T-cell (primary cell): ENCODE measurements around the gene SCD5. TPM values are rescaled to one million over a fixed set of nuclear protein-coding genes. Genes with fewer than 3 reads are reported as not detected.

Source experiments
- ATAC-seq, 4 experiments: fragments of 200-7000 bp in 3 of 4; fragments of 150-1000 bp in 1 of 4; cut with Tn5 transposase; replicated peaks in 1 of 4; 1 replicate in 3 of 4; 2 replicates in 1 of 4; pipeline ENCODE4 v1.10.0; 2021; ENCODE audit warnings: moderate library complexity in 3 of 4, mild to moderate bottlenecking in 2 of 4, moderate number of reproducible peaks in 1 of 4
- CTCF ChIA-PET, 2 donors: fragments of 300-600 bp; sonication (Branson Sonifier 250); formaldehyde crosslinking; loops; one replicate each; lab custom pipeline; 2022; ENCODE audit warnings: antibody characterized with exemption in 2 of 2; lab: Charles Lee
- POLR2A ChIA-PET, 2 donors: fragments of 300-600 bp; sonication (Branson Sonifier 250); formaldehyde crosslinking; loops; one replicate each; lab custom pipeline; 2022; ENCODE audit warnings: antibody characterized with exemption in 2 of 2; lab: Charles Lee
- DNase-seq, 35 experiments: peaks; one replicate each; pipeline versions ENCODE4 v3.0.0 to v3.0.0-alpha.2; 2013 to 2023
- H3K27ac ChIP-seq: one replicate; pipeline ENCODE4 v1.5.1; 2013; ENCODE audit warnings: low read length
- H3K27me3 ChIP-seq, 2 experiments: replicated peaks in 1 of 2; 1 replicate in 1 of 2; 2 replicates in 1 of 2; pipeline versions ENCODE4 v1.6.1 to v1.7.0; 2013; ENCODE audit warnings: low read length in 1 of 2, mixed read lengths in 1 of 2; ENCODE audit not compliant: control insufficient read depth in 2 of 2, insufficient read depth in 2 of 2; ENCODE audit errors: extremely low read depth in 1 of 2
- H3K36me3 ChIP-seq, 2 donors: 1 replicate in 1 of 2; 2 replicates in 1 of 2; pipeline versions ENCODE4 v1.6.1 to v1.7.0; 2013; ENCODE audit warnings: low read length in 1 of 2; ENCODE audit not compliant: control insufficient read depth in 2 of 2, insufficient read depth in 1 of 2; ENCODE audit errors: extremely low read depth in 1 of 2
- H3K4me1 ChIP-seq, 2 experiments: 1 replicate in 1 of 2; 2 replicates in 1 of 2; pipeline versions ENCODE4 v1.6.1 to v1.7.0; 2013; ENCODE audit warnings: low read length in 2 of 2, mixed read lengths in 1 of 2; ENCODE audit not compliant: insufficient read depth in 2 of 2, control insufficient read depth in 1 of 2; ENCODE audit errors: extremely low read depth in 1 of 2
- H3K4me3 ChIP-seq, 2 donors: 1 replicate in 1 of 2; 2 replicates in 1 of 2; pipeline versions ENCODE4 v1.5.1 to v1.7.0; 2013; ENCODE audit warnings: mild to moderate bottlenecking in 2 of 2, low read length in 1 of 2, moderate library complexity in 1 of 2; ENCODE audit not compliant: control insufficient read depth in 1 of 2; ENCODE audit errors: extremely low read depth in 1 of 2
- H3K9me3 ChIP-seq: 2 replicates; pipeline ENCODE4 v1.7.0; 2013
- H3K27ac Mint-ChIP-seq, 2 donors: one replicate each; pipeline ENCODE4 v1.8.0; 2020 to 2021; ENCODE audit warnings: mild to moderate bottlenecking in 2 of 2, mixed read lengths in 2 of 2
- H3K27me3 Mint-ChIP-seq, 2 donors: one replicate each; pipeline ENCODE4 v1.8.0; 2021 to 2022; ENCODE audit warnings: mixed read lengths in 2 of 2
- H3K36me3 Mint-ChIP-seq: one replicate; pipeline ENCODE4 v1.8.0; 2021; ENCODE audit warnings: mixed read lengths
- H3K4me1 Mint-ChIP-seq, 3 donors: one replicate each; pipeline ENCODE4 v1.8.0; 2020 to 2022; ENCODE audit warnings: mixed read lengths in 3 of 3, mild to moderate bottlenecking in 1 of 3
- H3K4me3 Mint-ChIP-seq, 3 donors: one replicate each; pipeline ENCODE4 v1.8.0; 2020 to 2022; ENCODE audit warnings: mild to moderate bottlenecking in 3 of 3, mixed read lengths in 3 of 3, moderate library complexity in 3 of 3
- H3K9me3 Mint-ChIP-seq, 3 donors: one replicate each; pipeline ENCODE4 v1.8.0; 2020 to 2022; ENCODE audit warnings: mixed read lengths in 3 of 3
- WGBS: methylation state at CpG from one replicate; pipeline ENCODE4 v1.1.5; 2013; ENCODE audit warnings: missing lambda C conversion rate; ENCODE audit not compliant: insufficient coverage; 5-methylcytosine and 5-hydroxymethylcytosine counted together
- total RNA-seq, 35 experiments: library from RNA in 6 of 35; stranded (reverse) in 6 of 35; fragments of 120-200 nt in 1 of 35; gene quantifications; one replicate each; pipeline versions ENCODE4 v1.2.1 to v1.2.4 and lab custom pipeline; 2013 to 2026

SCD5 gene
- total RNA-seq, 5 donors from 2014 or later (not counting 1 experiment from before 2014, with no cell fraction given), result 0.72 to 2.0 (median 1.3) TPM

GRCh38 chr4:82642331-82642730 is 156.3 kb downstream of the SCD5 start:
- CTCF ChIA-PET, result no interaction called here
- H3K27me3 ChIP-seq, result peaks cover 0 to 6% of the 10 kb centered on the region in 2 experiments
- no peaks in the 10 kb centered on the region for H3K9me3 Mint-ChIP-seq
- 54% methylated on average over 2 of the region's 7 CpGs for WGBS
- no peaks in the 10 kb centered on the region for H3K36me3 Mint-ChIP-seq
- DNase-seq (no peak), ATAC-seq (no peak)
- H3K9me3 ChIP-seq, result no peaks in the 10 kb centered on the region
- H3K27ac Mint-ChIP-seq, result no peak overlapping the region
- H3K4me3 ChIP-seq, result no peak overlapping the region
- no peak overlapping the region for H3K4me3 Mint-ChIP-seq
- no peak overlapping the region for H3K27ac ChIP-seq
- peaks cover 4 to 7% of the 10 kb centered on the region in 2 donors for H3K27me3 Mint-ChIP-seq
- POLR2A ChIA-PET, result no interaction called here
- H3K36me3 ChIP-seq, result no peaks in the 10 kb centered on the region
- H3K4me1 Mint-ChIP-seq, result no peaks in the 10 kb centered on the region
- H3K4me1 ChIP-seq, result no peaks in the 10 kb centered on the region

GRCh38 chr4:82640540-82640939 is 158.1 kb downstream of the SCD5 start:
- H3K27me3 ChIP-seq, result peaks cover 0 to 6% of the 10 kb centered on the region in 2 experiments
- WGBS, result 89% methylated on average over 2 of the region's 5 CpGs
- no peaks in the 10 kb centered on the region for H3K4me1 Mint-ChIP-seq
- no peaks in the 10 kb centered on the region for H3K9me3 Mint-ChIP-seq
- H3K27me3 Mint-ChIP-seq, result peaks cover 4 to 7% of the 10 kb centered on the region in 2 donors
- no peaks in the 10 kb centered on the region for H3K36me3 Mint-ChIP-seq
- no peak overlapping the region for H3K4me3 ChIP-seq
- H3K27ac Mint-ChIP-seq, result no peak overlapping the region
- ChIA-PET POLR2A (no interaction called here), CTCF (no interaction called here)
- no peak overlapping the region for H3K27ac ChIP-seq
- ATAC-seq (no peak), DNase-seq (no peak)
- H3K4me3 Mint-ChIP-seq, result no peak overlapping the region
- no peaks in the 10 kb centered on the region for H3K36me3 ChIP-seq
- no peaks in the 10 kb centered on the region for H3K9me3 ChIP-seq
- H3K4me1 ChIP-seq, result no peaks in the 10 kb centered on the region

- CTCF ChIA-PET, result no interaction called here
These were observed 158.6 kb downstream of the SCD5 start for GRCh38 chr4:82639971-82640370.

GRCh38 chr4:82638479-82638878 is 160.1 kb downstream of the SCD5 start:
- Histone ChIP-seq H3K9me3 (no peaks in the 10 kb centered on the region), H3K27ac (no peak overlapping the region), H3K36me3 (no peaks in the 10 kb centered on the region), H3K4me1 (no peaks in the 10 kb centered on the region), H3K4me3 (no peak overlapping the region), H3K27me3 (peaks cover 0 to 6% of the 10 kb centered on the region in 2 experiments)
- peaks cover 0 to 4% (median 0%) of the 10 kb centered on the region in 3 donors for H3K9me3 Mint-ChIP-seq
- H3K27ac Mint-ChIP-seq, result no peak overlapping the region
- H3K27me3 Mint-ChIP-seq, result peaks cover 4 to 10% of the 10 kb centered on the region in 2 donors
- DNase-seq (no peak), ATAC-seq (no peak)
- CTCF ChIA-PET, result no interaction called here
- no CpG with 5 or more reads among the region's 2 CpGs for WGBS
- no peaks in the 10 kb centered on the region for H3K4me1 Mint-ChIP-seq
- peaks cover 4% of the 10 kb centered on the region for H3K36me3 Mint-ChIP-seq
- H3K4me3 Mint-ChIP-seq, result no peak overlapping the region
- POLR2A ChIA-PET, result no interaction called here

More at GRCh38 chr4:82639971-82640370, 158.6 kb downstream of the SCD5 start:
- no peak overlapping the region for H3K27ac Mint-ChIP-seq
- no peaks in the 10 kb centered on the region for H3K4me1 Mint-ChIP-seq
- no peaks in the 10 kb centered on the region for H3K9me3 ChIP-seq
- no peaks in the 10 kb centered on the region for H3K36me3 Mint-ChIP-seq
- H3K27me3 ChIP-seq, result peaks cover 0 to 6% of the 10 kb centered on the region in 2 experiments
- H3K36me3 ChIP-seq, result no peaks in the 10 kb centered on the region
- H3K4me1 ChIP-seq, result no peaks in the 10 kb centered on the region
- DNase-seq (no peak), ATAC-seq (no peak)
- no peak overlapping the region for H3K4me3 Mint-ChIP-seq
- WGBS, result 72% methylated on average over 6 of the region's 8 CpGs
- H3K4me3 ChIP-seq, result no peak overlapping the region
- peaks cover 4 to 7% of the 10 kb centered on the region in 2 donors for H3K27me3 Mint-ChIP-seq
- no peak overlapping the region for H3K27ac ChIP-seq
- POLR2A ChIA-PET, result no interaction called here
- H3K9me3 Mint-ChIP-seq, result no peaks in the 10 kb centered on the region

GRCh38 chr4:82630079-82630478 is 168.5 kb downstream of the SCD5 start:
- Histone ChIP-seq H3K9me3 (no peaks in the 10 kb centered on the region), H3K36me3 (no peaks in the 10 kb centered on the region), H3K27me3 (no peaks in the 10 kb centered on the region), H3K4me1 (no peaks in the 10 kb centered on the region), H3K4me3 (no peak overlapping the region), H3K27ac (no peak overlapping the region)
- DNase-seq (no peak), ATAC-seq (no peak)
- peaks cover 0 to 8% (median 6%) of the 10 kb centered on the region in 3 donors for H3K9me3 Mint-ChIP-seq
- H3K36me3 Mint-ChIP-seq, result peaks cover 4% of the 10 kb centered on the region
- H3K27me3 Mint-ChIP-seq, result peaks cover 0 to 6% of the 10 kb centered on the region in 2 donors
- ChIA-PET POLR2A (no interaction called here), CTCF (no interaction called here)
- no peak overlapping the region for H3K4me3 Mint-ChIP-seq
- no peaks in the 10 kb centered on the region for H3K4me1 Mint-ChIP-seq
- no peak overlapping the region for H3K27ac Mint-ChIP-seq
- no CpG with 5 or more reads among the region's 1 CpG for WGBS

- DNase-seq (no peak), ATAC-seq (no peak)
- no peaks in the 10 kb centered on the region for H3K4me1 Mint-ChIP-seq
- WGBS, result 96% methylated on average over 2 of the region's 2 CpGs
- Histone ChIP-seq H3K4me3 (no peak overlapping the region), H3K27ac (no peak overlapping the region), H3K36me3 (no peaks in the 10 kb centered on the region), H3K27me3 (no peaks in the 10 kb centered on the region), H3K4me1 (no peaks in the 10 kb centered on the region), H3K9me3 (no peaks in the 10 kb centered on the region)
- H3K27me3 Mint-ChIP-seq, result peaks cover 0 to 6% of the 10 kb centered on the region in 2 donors
- ChIA-PET POLR2A (no interaction called here), CTCF (no interaction called here)
- peaks cover 0 to 8% (median 6%) of the 10 kb centered on the region in 3 donors for H3K9me3 Mint-ChIP-seq
- H3K36me3 Mint-ChIP-seq, result peaks cover 4% of the 10 kb centered on the region
- H3K4me3 Mint-ChIP-seq, result no peak overlapping the region
- H3K27ac Mint-ChIP-seq, result no peak overlapping the region
These were observed 169.2 kb downstream of the SCD5 start for GRCh38 chr4:82629238-82630000.
